ENCODE results near the gene PBX2. TPM values are rescaled to one million over a fixed set of nuclear protein-coding genes. Genes with fewer than 3 reads are reported as not detected.

The PBX2 gene, protein sequence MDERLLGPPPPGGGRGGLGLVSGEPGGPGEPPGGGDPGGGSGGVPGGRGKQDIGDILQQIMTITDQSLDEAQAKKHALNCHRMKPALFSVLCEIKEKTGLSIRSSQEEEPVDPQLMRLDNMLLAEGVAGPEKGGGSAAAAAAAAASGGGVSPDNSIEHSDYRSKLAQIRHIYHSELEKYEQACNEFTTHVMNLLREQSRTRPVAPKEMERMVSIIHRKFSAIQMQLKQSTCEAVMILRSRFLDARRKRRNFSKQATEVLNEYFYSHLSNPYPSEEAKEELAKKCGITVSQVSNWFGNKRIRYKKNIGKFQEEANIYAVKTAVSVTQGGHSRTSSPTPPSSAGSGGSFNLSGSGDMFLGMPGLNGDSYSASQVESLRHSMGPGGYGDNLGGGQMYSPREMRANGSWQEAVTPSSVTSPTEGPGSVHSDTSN
- 36.3 and 48.5 TPM in 2 replicates for total RNA-seq

DNA sequence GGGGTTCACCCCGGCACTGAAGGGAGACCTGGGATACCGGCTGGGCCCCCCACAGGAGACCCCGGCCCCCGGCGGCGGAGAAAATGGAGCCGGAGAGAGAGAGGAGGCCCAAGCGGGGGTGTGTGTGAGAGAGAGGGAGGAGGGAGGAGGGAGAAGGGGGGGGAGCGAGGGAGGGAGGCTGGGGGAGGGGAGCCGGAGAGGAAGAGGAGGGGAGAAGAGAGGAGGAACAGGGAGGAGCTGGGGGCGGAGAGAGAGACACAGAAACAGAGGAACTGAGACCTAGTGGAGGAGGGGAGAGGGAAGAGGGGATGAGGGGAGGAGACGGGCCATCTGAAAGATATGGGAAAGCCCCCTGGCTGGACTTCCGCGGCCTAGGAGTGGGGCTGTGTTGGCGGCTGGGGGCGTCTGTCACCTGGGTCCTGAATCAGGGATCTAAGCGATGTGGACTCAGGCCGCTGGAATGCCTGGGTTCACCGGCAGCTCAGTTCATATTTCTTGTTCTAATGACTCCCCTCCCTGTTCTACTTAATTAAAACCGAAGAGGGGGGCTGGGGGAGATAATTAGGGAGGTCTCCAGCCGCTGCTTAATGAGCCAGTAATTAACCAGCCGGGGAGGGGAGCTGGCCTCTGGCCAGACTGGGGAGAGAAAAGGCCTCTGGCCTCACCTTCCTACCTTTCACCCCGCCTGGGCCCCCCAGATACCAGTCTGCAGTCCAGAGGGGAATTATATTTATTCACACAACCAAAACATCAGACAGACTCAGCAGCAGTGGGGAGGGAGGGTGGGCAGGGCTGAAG is at the start of gene PBX2:
TSS of gene PBX2 (minus strand) at position 149 of the 798 bp plus-strand sequence. CDS start 287 bp downstream, outside the sequence.

DNA sequence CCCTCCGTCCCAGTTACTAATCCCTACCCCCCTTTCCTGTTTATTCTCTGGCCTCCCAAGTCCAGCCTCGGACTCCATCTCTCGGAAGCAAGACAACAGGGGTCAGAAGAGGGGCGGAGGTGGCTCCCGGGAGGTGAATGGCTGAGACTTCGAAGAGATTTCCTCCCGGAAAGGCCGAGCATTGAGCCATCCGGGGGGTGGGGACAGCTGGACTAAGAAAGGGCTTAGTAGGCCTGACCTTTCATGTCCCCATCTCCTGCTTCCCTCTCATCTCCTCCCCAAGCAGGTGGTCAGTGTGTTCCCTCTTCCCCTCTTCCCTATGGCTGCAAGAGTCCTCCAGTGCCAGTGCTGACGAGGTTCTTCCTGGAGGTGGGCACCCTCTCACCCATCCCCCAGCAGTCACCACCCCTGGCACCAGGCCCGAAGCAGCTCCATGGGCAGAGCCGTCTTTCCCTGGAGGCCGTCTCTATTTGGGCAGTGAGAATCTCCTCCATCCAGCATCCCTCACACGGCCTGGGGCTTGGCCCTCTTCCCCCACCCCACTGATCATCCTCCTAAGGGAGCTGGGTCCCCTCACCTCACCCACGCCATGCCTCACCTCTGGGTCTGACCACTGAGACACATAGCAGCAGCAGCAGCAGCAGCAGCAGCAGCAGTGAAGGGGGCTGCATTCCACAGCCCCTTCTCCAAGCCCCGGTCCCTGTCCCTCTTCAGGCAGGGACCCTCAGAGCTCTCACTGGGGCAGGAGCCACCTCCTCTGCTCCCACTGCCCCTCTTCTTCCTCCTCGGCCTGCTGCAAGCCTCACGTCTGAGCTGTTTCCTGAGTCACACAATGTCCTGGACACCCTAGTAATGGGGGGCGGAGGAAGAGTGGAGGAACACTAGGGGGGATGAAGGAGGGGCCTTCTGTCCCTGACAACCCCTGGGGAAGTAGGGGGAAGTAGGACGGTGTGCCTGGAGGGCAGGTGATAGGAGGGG is 33.5 kb upstream of the PBX2 start, which contains the start of gene NOTCH4:
TSS of gene NOTCH4 (minus strand) at position 810 of the 978 bp plus-strand sequence. CDS start at position 671, 139 bp downstream.

DNA sequence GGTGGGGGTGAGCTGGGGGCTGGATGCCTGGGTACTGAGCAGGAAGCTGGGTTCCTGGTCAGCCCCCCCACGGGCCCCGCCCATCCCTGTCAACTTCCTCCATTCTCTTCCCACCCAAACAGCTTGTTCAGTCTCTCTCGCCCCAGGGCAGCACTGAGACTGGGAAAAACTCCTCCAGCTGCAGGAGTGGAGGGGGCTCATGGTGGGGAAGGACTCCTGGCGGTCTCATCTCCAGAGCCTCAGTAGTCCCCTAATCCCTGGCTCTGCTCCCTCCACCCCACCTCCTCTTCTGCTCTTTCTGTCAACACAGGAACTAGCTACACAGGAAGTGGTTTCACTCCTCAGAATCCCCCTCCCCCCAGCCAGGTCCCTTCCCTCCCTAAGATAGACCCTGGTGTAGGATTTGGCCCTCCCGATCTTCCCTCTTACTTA is 2.6 kb upstream of the PBX2 start, which contains the start of gene GPSM3:
TSS of gene GPSM3 (minus strand) at position 36 of the 432 bp plus-strand sequence. CDS start 130 bp downstream, outside the sequence.

DNA sequence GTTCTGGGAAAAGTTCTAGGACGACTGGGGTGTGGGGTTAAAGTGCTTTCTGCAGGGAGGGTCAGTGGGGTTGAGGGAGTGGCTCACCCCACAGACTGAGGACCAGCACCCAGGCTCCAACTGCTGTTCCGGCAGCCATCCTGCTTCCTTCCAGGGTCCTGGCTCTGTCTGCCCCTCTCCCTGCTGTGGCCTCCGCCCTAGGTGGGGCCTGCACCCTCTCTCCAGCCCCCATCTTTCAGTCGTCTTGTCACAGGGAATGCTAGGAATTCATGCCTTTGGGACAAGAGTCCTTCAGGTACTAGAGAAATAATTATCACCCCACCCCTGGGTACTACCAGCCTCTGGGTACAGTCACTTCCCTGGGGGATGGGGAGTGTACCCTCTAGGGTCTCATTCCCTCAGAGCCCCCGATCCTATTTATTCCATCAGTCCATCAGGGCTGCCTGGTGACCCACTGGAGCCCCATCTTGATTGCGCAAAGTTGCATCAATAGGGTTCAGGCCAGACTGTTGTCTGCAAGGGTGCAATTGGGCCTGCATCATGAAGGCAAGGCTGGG is 5.8 kb downstream of the PBX2 start, which contains the start of gene AGER:
TSS of gene AGER (minus strand) at position 170 of the 557 bp plus-strand sequence. CDS start at position 139, 31 bp downstream.

DNA sequence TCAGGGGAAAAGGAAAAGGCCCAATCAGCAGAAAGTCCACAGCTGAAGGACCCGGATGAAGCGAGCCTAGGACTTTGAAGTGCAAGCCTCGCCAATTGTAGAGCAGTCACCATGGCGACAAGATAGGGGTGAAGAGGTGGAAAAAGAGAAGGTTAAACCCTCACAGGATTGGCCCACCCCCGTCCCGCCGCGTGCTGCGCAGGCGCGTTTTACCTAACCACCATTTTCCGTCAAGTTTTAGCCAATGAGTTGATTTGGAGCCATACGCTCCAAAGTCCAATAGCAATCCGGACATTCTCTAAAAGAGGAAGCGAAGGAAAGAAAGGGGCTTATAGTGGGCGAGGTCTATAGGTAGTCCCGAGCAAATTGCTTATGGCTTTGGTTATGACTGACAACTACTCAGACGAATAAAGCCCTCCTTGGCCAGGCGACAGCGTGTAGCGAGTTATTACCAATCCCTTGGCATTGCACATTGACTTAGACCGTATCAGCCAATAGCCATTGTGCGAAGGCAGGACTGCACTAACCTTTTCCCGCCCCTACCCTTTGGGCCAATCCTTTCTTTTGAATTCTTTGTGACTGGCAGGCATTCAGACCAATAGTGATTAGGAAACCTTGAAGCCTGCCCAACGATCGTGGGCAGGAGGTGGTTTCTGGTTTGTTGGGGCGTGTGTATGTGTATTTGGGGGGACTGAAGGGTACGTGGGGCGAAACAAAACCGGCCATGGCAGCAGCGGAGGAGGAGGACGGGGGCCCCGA is 12.0 kb downstream of the PBX2 start, which contains the start of gene RNF5:
TSS of gene RNF5 (plus strand) at position 618 of the 759 bp plus-strand sequence. CDS start at position 725, 107 bp downstream.

DNA sequence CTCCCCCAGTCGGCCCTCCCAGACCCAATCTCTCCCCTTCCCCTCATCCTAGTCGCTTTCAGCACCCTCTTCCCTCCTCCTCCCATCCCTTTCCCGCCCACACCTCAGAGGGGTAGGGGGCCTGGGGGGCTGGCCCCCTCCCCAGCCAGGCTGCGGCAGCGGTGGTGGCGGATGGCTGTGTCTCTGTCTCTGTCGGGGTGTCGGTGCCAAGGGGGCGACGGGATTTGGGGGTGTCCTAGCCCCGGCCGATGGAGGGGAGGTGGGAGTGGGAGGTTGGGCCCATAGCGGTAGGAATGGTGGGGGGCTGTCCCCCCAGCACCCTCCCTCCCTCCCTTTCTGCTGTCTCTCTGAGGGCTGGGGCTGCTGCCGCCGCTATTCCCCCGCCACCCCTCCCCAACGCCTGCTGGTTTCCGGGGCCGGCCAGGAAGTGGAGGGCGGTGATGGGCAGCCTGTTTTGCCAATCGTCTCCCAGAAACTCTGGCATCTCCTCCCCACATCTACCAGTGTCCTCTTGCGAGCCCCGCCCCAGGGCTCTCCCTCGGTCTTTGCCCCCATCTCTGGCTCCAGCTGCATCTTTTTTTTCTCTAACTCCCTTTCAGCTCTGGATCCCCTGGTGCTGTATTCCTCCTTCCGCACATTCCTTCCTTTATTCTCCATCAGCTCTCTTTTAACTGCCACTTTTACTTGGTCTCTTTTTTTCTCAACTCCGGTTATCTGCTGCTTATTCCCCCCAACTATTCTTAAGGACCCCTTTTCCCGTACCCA is 14.1 kb downstream of the PBX2 start, which contains the start of gene AGPAT1:
TSS of gene AGPAT1 (minus strand) at position 374 of the 765 bp plus-strand sequence. CDS start 4,588 bp downstream, outside the sequence.

DNA sequence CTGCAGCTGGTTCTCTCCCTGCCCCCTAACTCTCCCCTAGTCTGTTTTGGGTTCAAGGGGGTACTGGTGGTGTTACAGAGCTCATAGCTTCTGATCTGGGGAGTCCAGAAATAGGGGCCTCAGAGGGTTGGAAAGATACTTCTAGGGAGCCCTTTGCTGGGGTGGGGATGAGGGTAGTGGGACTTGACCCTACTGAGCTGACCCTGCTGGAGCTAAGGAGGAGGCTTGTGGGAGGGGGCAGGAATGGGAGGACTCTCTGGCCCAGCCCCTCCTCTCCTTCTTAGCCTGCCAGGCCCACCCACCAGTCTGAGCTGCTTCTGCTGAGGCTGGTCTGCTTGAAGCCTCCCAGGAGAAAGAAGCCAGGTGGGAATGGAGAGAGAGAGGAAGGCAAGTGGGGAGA is 25.7 kb downstream of the PBX2 start, which contains the start of gene EGFL8:
TSS of gene EGFL8 (plus strand) at position 301 of the 400 bp plus-strand sequence. CDS start 1,571 bp downstream, outside the sequence.

DNA sequence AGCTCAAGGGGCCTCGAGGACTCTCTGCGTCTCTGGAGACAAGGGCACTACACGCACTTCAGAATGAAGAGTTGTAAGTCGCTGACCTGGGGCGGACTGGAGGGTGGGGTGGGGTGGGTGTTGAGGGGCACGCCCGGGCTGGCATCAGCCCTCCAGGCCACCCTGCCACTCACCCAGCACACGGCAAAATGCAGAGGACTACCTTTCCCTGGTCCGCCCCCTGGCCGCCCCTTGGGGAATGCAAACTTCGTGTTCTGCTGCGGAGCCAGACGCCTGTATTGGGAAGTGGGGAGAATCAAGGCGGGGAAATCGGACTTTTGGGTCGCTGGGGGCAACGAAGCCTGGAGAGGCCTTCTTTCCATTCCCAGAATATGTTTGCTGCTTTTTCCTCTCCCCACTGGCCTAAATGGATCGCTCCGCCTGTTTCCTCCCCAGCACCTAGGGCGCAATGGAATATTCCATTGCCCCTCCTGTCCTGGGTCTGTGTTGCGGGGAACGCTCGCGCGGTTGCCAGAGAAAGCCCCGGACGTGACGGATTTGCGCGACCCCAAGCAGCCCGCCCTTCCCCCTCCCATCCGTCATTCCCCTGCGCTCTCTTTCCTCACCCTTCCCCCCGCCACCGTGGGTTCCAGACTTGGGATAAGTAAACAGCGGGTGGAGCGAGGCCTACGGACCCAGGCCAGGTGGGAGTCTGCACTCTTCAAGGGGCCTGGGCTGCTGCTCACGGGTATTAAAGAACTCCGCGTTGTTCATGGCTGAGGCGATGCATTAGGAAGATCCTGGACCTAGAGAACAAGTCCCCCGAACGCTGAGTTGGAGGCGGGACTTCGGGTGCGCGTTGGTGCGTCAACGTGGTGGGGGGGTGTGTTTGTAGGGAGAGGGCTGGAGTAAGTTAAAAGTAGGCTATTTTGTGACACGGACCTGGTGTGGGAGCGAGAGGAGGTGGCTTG is 36.2 kb downstream of the PBX2 start, which contains the start of gene PPT2:
TSS of gene PPT2 (plus strand) at position 578 of the 950 bp plus-strand sequence. CDS start 454 bp downstream, outside the sequence.

DNA sequence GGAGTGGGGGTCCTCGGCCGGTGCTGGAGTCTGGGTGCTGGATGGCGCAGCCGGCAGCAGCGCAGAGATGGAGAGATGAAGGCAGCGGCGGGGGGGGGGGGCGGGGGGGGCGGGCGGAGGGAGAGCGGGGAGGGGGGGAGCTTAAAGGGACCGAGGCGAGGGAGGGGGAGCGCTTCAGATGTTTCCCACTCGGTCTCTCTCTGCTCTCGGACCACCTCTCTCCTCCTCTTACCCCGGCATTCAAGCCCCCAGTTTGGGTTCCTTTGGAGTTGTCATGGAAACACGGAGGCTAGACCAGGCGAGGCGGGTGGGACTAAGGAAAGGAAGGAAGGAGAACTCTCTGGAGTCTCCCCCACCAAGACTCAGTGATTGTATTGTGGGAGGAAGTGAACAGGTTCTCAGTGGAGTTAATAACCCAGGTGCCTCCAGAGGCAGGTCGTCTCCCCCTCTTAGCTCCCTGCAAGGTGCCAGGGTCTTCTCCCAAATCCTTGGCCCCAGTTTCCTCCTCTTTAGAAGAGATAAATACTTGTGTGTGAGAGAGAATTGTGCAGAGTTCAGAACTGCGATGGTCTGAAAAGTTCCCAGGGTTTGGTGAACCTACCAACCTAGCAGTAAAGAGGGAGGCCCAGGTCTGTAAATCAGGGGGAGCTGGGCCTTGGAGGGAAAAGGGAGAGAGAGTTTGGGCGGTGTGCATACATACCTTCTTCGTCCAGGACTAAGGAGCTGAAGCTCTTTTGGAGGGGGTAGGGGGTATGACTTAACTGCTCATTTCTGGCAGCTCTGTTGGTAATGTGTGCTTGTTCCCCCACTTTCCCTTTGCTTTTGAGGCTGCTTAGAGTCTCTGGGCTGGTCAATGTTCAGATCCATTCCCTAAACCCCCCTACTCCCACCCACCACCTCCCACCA is 37.9 kb downstream of the PBX2 start, which contains the start of gene PRRT1:
TSS of gene PRRT1 (minus strand) at position 77 of the 906 bp plus-strand sequence. CDS start 112 bp downstream, outside the sequence.

Other genes starting within 250 kb of the PBX2 start
- 3.1 and 3.9 TPM in 2 replicates for gene CFB, start 244.1 kb downstream of the PBX2 start, total RNA-seq
- gene NELFE, start 231.2 kb downstream of the PBX2 start, total RNA-seq = 77.9 and 106 TPM in 2 replicates
- gene SKIC2, start 231.0 kb downstream of the PBX2 start, total RNA-seq = 42.3 and 66.5 TPM in 2 replicates
- 16.1 and 17.8 TPM in 2 replicates for gene DXO, start 218.1 kb downstream of the PBX2 start, total RNA-seq
- 0.05 and 1.1 TPM in 2 replicates for gene C4A, start 208.1 kb downstream of the PBX2 start, total RNA-seq
- 0.09 and 1.1 TPM in 2 replicates for gene C4B, start 175.4 kb downstream of the PBX2 start, total RNA-seq
- 0.28 TPM in 1 of 2 replicates, not detected in the other for gene CYP21A2, start 151.8 kb downstream of the PBX2 start, total RNA-seq
- gene TNXB, start 80.9 kb downstream of the PBX2 start, total RNA-seq = under 0.01 and 0.05 TPM in 2 replicates
- gene ATF6B, start 62.0 kb downstream of the PBX2 start, total RNA-seq = 20.4 and 29.6 TPM in 2 replicates
- gene FKBPL, start 59.9 kb downstream of the PBX2 start, total RNA-seq = 5.4 and 9.8 TPM in 2 replicates
- 0.42 TPM in 1 of 2 replicates, not detected in the other for gene PRRT1, start 38.3 kb downstream of the PBX2 start, total RNA-seq
- gene PPT2, start 36.1 kb downstream of the PBX2 start, total RNA-seq = 22.6 and 27.9 TPM in 2 replicates
- 3.0 and 6.0 TPM in 2 replicates for gene EGFL8, start 25.6 kb downstream of the PBX2 start, total RNA-seq
- gene AGPAT1, start 14.1 kb downstream of the PBX2 start, total RNA-seq = 45.0 and 51.9 TPM in 2 replicates
- 40.7 and 42.6 TPM in 2 replicates for gene RNF5, start 11.8 kb downstream of the PBX2 start, total RNA-seq
- 1.2 and 2.0 TPM in 2 replicates for gene AGER, start 5.9 kb downstream of the PBX2 start, total RNA-seq
- 6.3 and 7.2 TPM in 2 replicates for gene GPSM3, start 2.4 kb upstream of the PBX2 start, total RNA-seq
- 0.71 and 0.98 TPM in 2 replicates for gene NOTCH4, start 33.9 kb upstream of the PBX2 start, total RNA-seq
- gene TSBP1, start 181.7 kb upstream of the PBX2 start, total RNA-seq = not detected in 2 replicates
- not detected in 2 replicates for gene BTNL2, start 217.0 kb upstream of the PBX2 start, total RNA-seq
- 0.35 TPM in 1 of 2 replicates, not detected in the other for gene HLA-DRA, start 249.7 kb upstream of the PBX2 start, total RNA-seq